Hepatocyte (in vitro differentiated cells): ENCODE results near the gene BCOR.

ENCODE experiments used
- EZH2 ChIP-seq: fragments of 200-600 bp; sonication (generic); IDR thresholded peaks from 2 replicates; pipeline ENCODE4 v1.6.1; 2016; ENCODE audit warnings: antibody characterized with exemption, mild to moderate bottlenecking, borderline replicate concordance
- EZH2phosphoT487 ChIP-seq: fragments of 200-600 bp; sonication (generic); IDR thresholded peaks from one replicate; pipeline ENCODE4 v1.6.1; 2018; ENCODE audit warnings: antibody characterized with exemption, mild to moderate bottlenecking, low read depth, moderate library complexity; ENCODE audit not compliant: unreplicated experiment, severe bottlenecking
- TF ChIP-seq, protein P1 (sequence below): fragments of 200-600 bp; sonication (generic); IDR thresholded peaks from 2 replicates; pipeline ENCODE4 v1.5.1; 2016; ENCODE audit warnings: antibody characterized with exemption, mild to moderate bottlenecking; ENCODE audit not compliant: poor library complexity

DNA sequence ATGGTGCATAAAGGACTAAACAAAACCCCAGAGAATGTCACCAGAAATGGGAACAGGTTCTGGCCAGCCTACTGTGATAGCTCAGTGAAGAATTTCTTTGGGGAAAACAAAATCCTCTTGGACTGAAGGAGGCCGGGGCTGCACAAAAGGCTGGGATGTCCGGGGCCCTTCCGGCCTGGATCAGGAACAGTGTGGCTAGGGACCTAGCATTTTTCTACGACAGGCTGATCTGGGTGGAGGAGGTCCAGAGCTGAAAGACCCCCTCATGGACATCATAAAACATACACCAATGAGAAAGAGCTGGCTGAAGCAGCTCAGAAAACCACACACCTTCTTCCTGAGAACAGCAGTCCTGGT lies 94.7 kb downstream of the BCOR start:
- TF ChIP-seq EZH2phosphoT487 (no peak), EZH2 (no peak)
- TF ChIP-seq, protein P1, sequence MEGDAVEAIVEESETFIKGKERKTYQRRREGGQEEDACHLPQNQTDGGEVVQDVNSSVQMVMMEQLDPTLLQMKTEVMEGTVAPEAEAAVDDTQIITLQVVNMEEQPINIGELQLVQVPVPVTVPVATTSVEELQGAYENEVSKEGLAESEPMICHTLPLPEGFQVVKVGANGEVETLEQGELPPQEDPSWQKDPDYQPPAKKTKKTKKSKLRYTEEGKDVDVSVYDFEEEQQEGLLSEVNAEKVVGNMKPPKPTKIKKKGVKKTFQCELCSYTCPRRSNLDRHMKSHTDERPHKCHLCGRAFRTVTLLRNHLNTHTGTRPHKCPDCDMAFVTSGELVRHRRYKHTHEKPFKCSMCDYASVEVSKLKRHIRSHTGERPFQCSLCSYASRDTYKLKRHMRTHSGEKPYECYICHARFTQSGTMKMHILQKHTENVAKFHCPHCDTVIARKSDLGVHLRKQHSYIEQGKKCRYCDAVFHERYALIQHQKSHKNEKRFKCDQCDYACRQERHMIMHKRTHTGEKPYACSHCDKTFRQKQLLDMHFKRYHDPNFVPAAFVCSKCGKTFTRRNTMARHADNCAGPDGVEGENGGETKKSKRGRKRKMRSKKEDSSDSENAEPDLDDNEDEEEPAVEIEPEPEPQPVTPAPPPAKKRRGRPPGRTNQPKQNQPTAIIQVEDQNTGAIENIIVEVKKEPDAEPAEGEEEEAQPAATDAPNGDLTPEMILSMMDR: no peak
